Amygdala (tissue), 56 donors: ENCODE data around the gene AMBRA1.
A peak's percentile ranks its signal among the peaks of the same experiment; 100 is the strongest.

Experiments used
- DNase-seq, 56 donors: peaks; one replicate each; lab custom pipeline; 2025; lab: John Stamatoyannopoulos, UW

AMBRA1 gene

GRCh38 chr11:46593550-46594373 is at the start of gene AMBRA1:
Gene AMBRA1, minus strand, starts transcription at chr11:46594023. Its CDS starts 45,643 bp downstream, at chr11:46548380.
- peak; percentile 14 to 95 (median 81) for DNase-seq

GRCh38 chr11:46643531-46643930 is 49.7 kb upstream of the AMBRA1 start:
- no peak for DNase-seq

GRCh38 chr11:46642627-46643335 is 49.0 kb upstream of the AMBRA1 start:
- no peak for DNase-seq

GRCh38 chr11:46641639-46642038 is 47.8 kb upstream of the AMBRA1 start:
- DNase-seq = no peak

GRCh38 chr11:46640036-46640788 is 46.4 kb upstream of the AMBRA1 start:
- no peak for DNase-seq

GRCh38 chr11:46639197-46639839 is 45.5 kb upstream of the AMBRA1 start:
- DNase-seq = no peak

- DNase-seq = peak in 16 of 56 donors; percentile 3 to 47 (median 24)
These were observed 43.7 kb upstream of the AMBRA1 start for GRCh38 chr11:46637546-46637945.

GRCh38 chr11:46635557-46636139 is 41.8 kb upstream of the AMBRA1 start:
- no peak for DNase-seq

- DNase-seq = no peak
These were observed 39.7 kb upstream of the AMBRA1 start for GRCh38 chr11:46633291-46634217.

GRCh38 chr11:46632502-46632901 is 38.7 kb upstream of the AMBRA1 start:
- DNase-seq = no peak

GRCh38 chr11:46631676-46632075 is 37.9 kb upstream of the AMBRA1 start:
- no peak for DNase-seq

- no peak for DNase-seq
These were observed 36.4 kb upstream of the AMBRA1 start for GRCh38 chr11:46630237-46630636.

GRCh38 chr11:46628961-46629360 is 35.1 kb upstream of the AMBRA1 start:
- DNase-seq = no peak

- no peak for DNase-seq
These were observed 31.6 kb upstream of the AMBRA1 start for GRCh38 chr11:46625406-46625805.

GRCh38 chr11:46618837-46619236 is 25.0 kb upstream of the AMBRA1 start:
- no peak for DNase-seq

- DNase-seq = peak in 1 of 56 donors; percentile 10
These were observed 24.1 kb upstream of the AMBRA1 start for GRCh38 chr11:46617972-46618314.

GRCh38 chr11:46617134-46617971 is 23.5 kb upstream of the AMBRA1 start, which contains the start of the genes ATG13 and HARBI1:
Gene ATG13, plus strand, starts transcription at chr11:46617553. Its CDS starts 26,739 bp downstream, at chr11:46644292.
Gene HARBI1, minus strand, starts transcription at chr11:46617227. Its CDS starts 990 bp downstream, at chr11:46616237.
- DNase-seq = peak; percentile 26 to 91 (median 78)

GRCh38 chr11:46616551-46617133 is 22.8 kb upstream of the AMBRA1 start:
- DNase-seq = no peak
